GM23338 (cell line): ENCODE results near the gene IGF2. TPM values are rescaled to one million over a fixed set of nuclear protein-coding genes. Genes with fewer than 3 reads are reported as not detected.

ENCODE experiments used
- ATAC-seq: fragments of 200-7000 bp; cut with Tn5 transposase; 3 replicates; pipeline ENCODE4 v1.9.1; 2020
- DNase-seq: peaks from one replicate; pipeline ENCODE4 v3.0.0-alpha.2; 2015; ENCODE audit warnings: low spot score
- H2AFZ ChIP-seq: fragments of 200-600 bp; sonication (generic); 2 replicates; pipeline ENCODE4 v1.8.0; 2016; ENCODE audit warnings: antibody characterized with exemption, mild to moderate bottlenecking, moderate library complexity
- H3F3A ChIP-seq: fragments of 200-600 bp; sonication (generic); replicated peaks from 2 replicates; pipeline ENCODE4 v1.8.0; 2017; ENCODE audit warnings: antibody characterized with exemption, mixed run types, low read depth
- H3K27ac ChIP-seq: fragments of 200-600 bp; sonication (generic); 2 replicates; pipeline ENCODE4 v1.6.1; 2016; ENCODE audit warnings: low read depth
- H3K27me3 ChIP-seq: fragments of 200-600 bp; sonication (generic); 2 replicates; pipeline ENCODE4 v1.8.0; 2016; ENCODE audit warnings: mild to moderate bottlenecking, mixed run types, moderate library complexity; ENCODE audit not compliant: insufficient read depth
- H3K36me3 ChIP-seq: fragments of 200-600 bp; sonication (generic); 2 replicates; pipeline ENCODE4 v1.8.0; 2016; ENCODE audit warnings: mild to moderate bottlenecking; ENCODE audit not compliant: insufficient read depth
- H3K4me1 ChIP-seq: fragments of 200-600 bp; sonication (generic); 2 replicates; pipeline ENCODE4 v1.8.0; 2016; ENCODE audit warnings: mild to moderate bottlenecking, moderate library complexity; ENCODE audit not compliant: insufficient read depth
- H3K4me2 ChIP-seq: fragments of 200-600 bp; sonication (generic); 2 replicates; pipeline ENCODE4 v1.7.1; 2017; ENCODE audit warnings: mixed run types
- H3K4me3 ChIP-seq: fragments of 200-600 bp; sonication (generic); 2 replicates; pipeline ENCODE4 v1.6.1; 2016; ENCODE audit warnings: mixed run types
- H3K79me2 ChIP-seq: fragments of 200-600 bp; sonication (generic); replicated peaks from 2 replicates; pipeline ENCODE4 v1.8.0; 2017; ENCODE audit warnings: mild to moderate bottlenecking; ENCODE audit not compliant: insufficient read depth
- H3K9me2 ChIP-seq: fragments of 200-600 bp; sonication (generic); 2 replicates; pipeline ENCODE4 v1.8.0; 2017; ENCODE audit not compliant: insufficient read depth
- H4K20me1 ChIP-seq: fragments of 200-600 bp; sonication (generic); replicated peaks from 2 replicates; pipeline ENCODE4 v1.8.0; 2017; ENCODE audit warnings: mild to moderate bottlenecking; ENCODE audit not compliant: insufficient read depth
- H3K27ac Mint-ChIP-seq: 2 replicates; pipeline ENCODE4 v1.8.0; 2020; ENCODE audit warnings: inconsistent platforms, mild to moderate bottlenecking, moderate library complexity, mixed read lengths
- H3K27me3 Mint-ChIP-seq: 3 replicates; pipeline ENCODE4 v1.8.0; 2022; ENCODE audit warnings: low read depth, mild to moderate bottlenecking, moderate library complexity, mixed read lengths, inconsistent platforms; ENCODE audit not compliant: insufficient read depth, poor library complexity
- H3K36me3 Mint-ChIP-seq: 3 replicates; pipeline ENCODE4 v1.8.0; 2021; ENCODE audit warnings: low read depth, mild to moderate bottlenecking, inconsistent platforms, moderate library complexity, mixed read lengths
- H3K4me1 Mint-ChIP-seq: 3 replicates; pipeline ENCODE4 v1.8.0; 2020; ENCODE audit warnings: mild to moderate bottlenecking, inconsistent platforms, mixed read lengths
- H3K4me3 Mint-ChIP-seq: 3 replicates; pipeline ENCODE4 v1.8.0; 2021; ENCODE audit warnings: moderate library complexity, mild to moderate bottlenecking, inconsistent platforms, mixed read lengths
- H3K9me3 Mint-ChIP-seq: 3 replicates; pipeline ENCODE4 v1.8.0; 2020; ENCODE audit warnings: moderate library complexity, mild to moderate bottlenecking, inconsistent platforms, mixed read lengths
- CREB1 ChIP-seq: fragments of 250-450 bp; sonication (Bioruptor Pico); IDR thresholded peaks from 2 replicates; pipeline ENCODE4 v1.5.0; 2020; ENCODE audit warnings: low read depth, mild to moderate bottlenecking, moderate library complexity
- CTCF ChIP-seq, 2 experiments: fragments of 200-600 bp in 1 of 2; sonication (generic) in 1 of 2; conservative IDR thresholded peaks; 2 replicates each; pipeline versions ENCODE4 v1.5.1 to v1.6.1; 2016 to 2017; ENCODE audit warnings: antibody characterized with exemption in 2 of 2, low read depth in 2 of 2, mild to moderate bottlenecking in 2 of 2, moderate library complexity in 1 of 2
- ETS1 ChIP-seq: IDR thresholded peaks from 2 replicates; pipeline ENCODE4 v1.6.1; 2016; ENCODE audit warnings: antibody characterized with exemption
- EZH2 ChIP-seq: fragments of 200-600 bp; sonication (generic); IDR thresholded peaks from one replicate; pipeline ENCODE4 v1.8.0; 2017; ENCODE audit warnings: antibody characterized with exemption, mild to moderate bottlenecking, low read depth; ENCODE audit not compliant: unreplicated experiment
- EZH2phosphoT487 ChIP-seq: fragments of 200-600 bp; sonication (generic); IDR thresholded peaks from one replicate; pipeline ENCODE4 v1.8.1; 2018; ENCODE audit warnings: antibody characterized with exemption; ENCODE audit not compliant: unreplicated experiment
- JUNB ChIP-seq: IDR thresholded peaks from one replicate; pipeline ENCODE4 v1.6.1; 2016; ENCODE audit warnings: antibody characterized with exemption; ENCODE audit not compliant: unreplicated experiment
- NANOG ChIP-seq: IDR thresholded peaks from 2 replicates; pipeline ENCODE4 v1.6.1; 2016; ENCODE audit warnings: antibody characterized with exemption, borderline replicate concordance
- POLR2AphosphoS5 ChIP-seq: IDR thresholded peaks from 2 replicates; pipeline ENCODE4 v1.6.1; 2016; ENCODE audit warnings: antibody characterized with exemption, low read depth
- STAT1 ChIP-seq: IDR thresholded peaks from one replicate; pipeline ENCODE4 v1.6.1; 2016; ENCODE audit warnings: antibody characterized with exemption; ENCODE audit not compliant: unreplicated experiment
- ZNF114 ChIP-seq: fragments of 250-450 bp; sonication (Bioruptor Pico); IDR thresholded peaks from 2 replicates; pipeline ENCODE4 v1.5.0; 2020; ENCODE audit warnings: mild to moderate bottlenecking, moderate library complexity
- ZNF331 ChIP-seq: fragments of 250-450 bp; sonication (Bioruptor Pico); IDR thresholded peaks from 2 replicates; pipeline ENCODE4 v1.5.0; 2020; ENCODE audit warnings: low read depth, mild to moderate bottlenecking, moderate library complexity
- ZNF462 ChIP-seq: fragments of 250-450 bp; sonication (Bioruptor Pico); IDR thresholded peaks from 2 replicates; pipeline ENCODE4 v1.5.0; 2020; ENCODE audit warnings: mild to moderate bottlenecking, moderate library complexity
- polyA plus RNA-seq: library from polyadenylated mRNA; unstranded; fragments of >200 nt; fragmentation: Nextera tagmentation; extraction: Ambion mirVana; gene quantifications from 2 replicates; pipeline ENCODE4 v1.2.1, GENCODE V29; 2016
- total RNA-seq: library from RNA; depleted of rRNA; stranded (reverse); fragments of >200 nt; shearing (Covaris generic); gene quantifications from 2 replicates; pipeline ENCODE4 v1.2.3, GENCODE V29; 2014

The IGF2 gene
- total and polyA plus RNA-seq, 2 experiments from 2014 or later = 1.4 to 4.0 TPM

- TF ChIP-seq ETS1 = no peak
- TF ChIP-seq STAT1 = no peak
Observed at GRCh38 chr11:2128130-2128510, 11.1 kb downstream of the IGF2 start (continued).

GRCh38 chr11:2127482-2128129 is 11.6 kb downstream of the IGF2 start:
- Histone ChIP-seq H3K4me1 (no peaks in the 10 kb centered on the region; the same call in 1 of the 2 replicates), H2AFZ (no peak overlapping the region), H3F3A (no peaks in the 10 kb centered on the region), H4K20me1 (no peaks in the 10 kb centered on the region), H3K36me3 (no peaks in the 10 kb centered on the region), H3K27ac (no peak overlapping the region), H3K27me3 (no peaks in the 10 kb centered on the region), H3K4me3 (no peak overlapping the region), H3K4me2 (no peak overlapping the region), H3K9me2 (no peaks in the 10 kb centered on the region), H3K79me2 (no peaks in the 10 kb centered on the region)
- DNase-seq (no peak), ATAC-seq (no peak)
- Mint-ChIP-seq H3K4me3 (no peak overlapping the region), H3K9me3 (no peaks in the 10 kb centered on the region), H3K27ac (no peak overlapping the region), H3K4me1 (no peaks in the 10 kb centered on the region), H3K36me3 (no peaks in the 10 kb centered on the region), H3K27me3 (peaks cover 22% of the 10 kb centered on the region)
- TF ChIP-seq ZNF114 (CRISPR knock-in tag) (no peak), ETS1 (no peak), STAT1 (no peak), EZH2 (no peak), JUNB (no peak), CREB1 (CRISPR knock-in tag) (no peak), NANOG (no peak), CTCF (conservative IDR thresholded peaks at IDR 0.05; ENCODE audit: low read depth in 2 of 2) (no peak), POLR2AphosphoS5 (no peak), ZNF331 (CRISPR knock-in tag) (no peak), EZH2phosphoT487 (no peak), ZNF462 (CRISPR knock-in tag) (no peak)
